GM13976 (cell line): Measurements from ENCODE around the gene EBF3.

Source experiments
- DNase-seq: peaks from one replicate; pipeline ENCODE4 v3.0.0; 2012; ENCODE audit warnings: low spot score
- in situ Hi-C: fragments of 300-500 bp; cut with MboI; formaldehyde crosslinking; loops from one replicate; pipeline ENCODE4 v1.12.0; 2022; ENCODE audit warnings: low sequenced_read_pairs, mixed read lengths, inconsistent platforms; ENCODE audit not compliant: unreplicated experiment
- TF ChIP-seq, protein P1 (sequence below): IDR thresholded peaks from 2 replicates; pipeline ENCODE4 v1.5.1; 2012; ENCODE audit warnings: borderline replicate concordance, mild to moderate bottlenecking; ENCODE audit not compliant: insufficient read depth; ENCODE audit errors: extremely low read depth, missing control alignments, control extremely low read depth

The EBF3 gene

DNA sequence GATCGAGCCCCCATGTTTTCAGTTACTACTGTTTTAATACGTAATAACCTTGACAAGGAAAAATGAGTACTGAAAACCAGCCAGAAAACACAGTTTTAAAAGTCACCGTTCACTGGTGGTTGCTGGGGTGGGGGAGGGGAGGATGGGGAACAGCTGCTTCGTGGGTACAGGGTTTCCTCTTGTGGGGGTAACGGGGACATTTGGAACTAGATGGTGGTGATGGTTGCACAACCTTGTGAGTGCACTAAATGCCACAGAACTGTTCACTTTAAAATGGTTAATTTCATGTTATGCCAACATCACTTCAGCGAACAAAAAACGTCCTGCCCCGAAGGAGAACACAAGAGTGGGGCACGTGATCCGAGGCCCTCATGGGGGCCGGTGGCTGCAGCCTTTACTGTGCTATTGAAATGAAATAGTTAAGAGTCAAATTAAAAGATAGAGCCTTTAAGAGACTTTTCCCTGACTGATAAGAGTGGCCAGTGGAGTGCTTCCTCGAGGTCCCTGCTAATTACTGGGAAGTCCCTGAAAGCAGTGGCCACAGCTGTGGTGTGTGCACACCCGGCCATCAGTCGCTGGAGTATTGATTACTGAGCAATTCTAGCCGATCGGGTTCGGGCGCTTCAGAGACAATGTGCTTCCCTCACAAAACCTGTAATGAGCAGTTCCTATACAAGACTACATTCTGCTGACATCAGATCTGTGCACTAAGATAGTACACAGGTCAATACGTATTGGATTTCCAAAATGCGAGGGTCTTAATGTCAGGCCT lies 80.3 kb downstream of the EBF3 start:
- TF ChIP-seq, protein P1, sequence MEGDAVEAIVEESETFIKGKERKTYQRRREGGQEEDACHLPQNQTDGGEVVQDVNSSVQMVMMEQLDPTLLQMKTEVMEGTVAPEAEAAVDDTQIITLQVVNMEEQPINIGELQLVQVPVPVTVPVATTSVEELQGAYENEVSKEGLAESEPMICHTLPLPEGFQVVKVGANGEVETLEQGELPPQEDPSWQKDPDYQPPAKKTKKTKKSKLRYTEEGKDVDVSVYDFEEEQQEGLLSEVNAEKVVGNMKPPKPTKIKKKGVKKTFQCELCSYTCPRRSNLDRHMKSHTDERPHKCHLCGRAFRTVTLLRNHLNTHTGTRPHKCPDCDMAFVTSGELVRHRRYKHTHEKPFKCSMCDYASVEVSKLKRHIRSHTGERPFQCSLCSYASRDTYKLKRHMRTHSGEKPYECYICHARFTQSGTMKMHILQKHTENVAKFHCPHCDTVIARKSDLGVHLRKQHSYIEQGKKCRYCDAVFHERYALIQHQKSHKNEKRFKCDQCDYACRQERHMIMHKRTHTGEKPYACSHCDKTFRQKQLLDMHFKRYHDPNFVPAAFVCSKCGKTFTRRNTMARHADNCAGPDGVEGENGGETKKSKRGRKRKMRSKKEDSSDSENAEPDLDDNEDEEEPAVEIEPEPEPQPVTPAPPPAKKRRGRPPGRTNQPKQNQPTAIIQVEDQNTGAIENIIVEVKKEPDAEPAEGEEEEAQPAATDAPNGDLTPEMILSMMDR, result no peak
- no peak for DNase-seq
- in situ Hi-C loops, result no loop called here

DNA sequence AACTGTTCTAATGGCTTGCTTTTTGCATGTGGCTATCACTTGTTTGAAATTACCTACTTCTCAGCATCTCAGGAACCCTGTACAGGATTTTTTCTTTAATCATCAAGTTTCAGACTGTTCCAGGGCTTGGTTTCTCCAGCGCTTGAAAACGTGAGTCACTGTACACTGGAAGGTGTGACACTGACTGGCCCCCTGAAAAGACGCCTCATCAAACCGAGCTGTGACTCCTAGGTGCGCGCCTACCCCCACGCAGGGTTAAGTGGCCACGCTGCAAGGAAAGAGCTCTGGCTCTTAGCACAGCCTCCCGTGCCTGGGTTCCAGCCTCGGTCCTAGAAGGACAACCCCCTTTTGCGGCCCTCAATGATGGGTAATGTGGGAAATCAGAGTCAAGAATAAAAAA lies 81.0 kb downstream of the EBF3 start:
- in situ Hi-C loops, result no loop called here
- no peak for DNase-seq
- TF ChIP-seq, protein P1, result no peak

DNA sequence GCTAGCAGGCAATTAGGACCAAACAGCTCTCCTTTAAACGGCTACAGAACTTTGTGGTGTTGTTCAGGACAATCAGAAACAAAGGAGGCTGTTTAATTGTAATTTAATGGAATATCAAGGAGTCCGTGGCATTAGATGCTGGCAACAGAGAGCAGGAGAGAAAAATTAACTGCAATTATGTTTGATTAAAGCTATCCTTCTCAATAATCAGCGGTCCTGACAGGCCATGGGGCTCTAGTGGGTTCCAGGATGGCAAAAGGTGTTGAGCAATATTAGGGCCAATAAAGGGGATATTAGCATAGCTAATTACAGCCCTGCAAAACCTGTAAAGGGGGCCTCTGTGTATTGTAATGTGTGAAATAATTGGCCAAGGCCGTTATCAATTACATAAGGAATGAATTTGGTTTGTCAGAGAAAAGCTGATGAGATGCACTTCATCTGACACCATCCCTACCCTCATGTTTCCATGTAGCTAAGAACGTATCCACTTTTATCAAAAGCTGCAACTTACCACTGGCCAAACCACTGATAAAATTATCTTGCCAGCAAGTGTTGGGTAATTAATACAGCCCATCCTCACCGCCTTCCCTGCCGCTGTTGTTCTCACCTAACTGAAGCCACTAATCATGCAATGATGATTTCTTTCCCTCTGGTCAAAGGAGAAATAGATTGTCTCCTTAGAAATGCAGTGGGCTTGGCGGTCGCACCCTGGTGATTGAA lies 81.6 kb downstream of the EBF3 start:
- TF ChIP-seq, protein P1, result no peak
- no peak for DNase-seq
- in situ Hi-C loops, result no loop called here

DNA sequence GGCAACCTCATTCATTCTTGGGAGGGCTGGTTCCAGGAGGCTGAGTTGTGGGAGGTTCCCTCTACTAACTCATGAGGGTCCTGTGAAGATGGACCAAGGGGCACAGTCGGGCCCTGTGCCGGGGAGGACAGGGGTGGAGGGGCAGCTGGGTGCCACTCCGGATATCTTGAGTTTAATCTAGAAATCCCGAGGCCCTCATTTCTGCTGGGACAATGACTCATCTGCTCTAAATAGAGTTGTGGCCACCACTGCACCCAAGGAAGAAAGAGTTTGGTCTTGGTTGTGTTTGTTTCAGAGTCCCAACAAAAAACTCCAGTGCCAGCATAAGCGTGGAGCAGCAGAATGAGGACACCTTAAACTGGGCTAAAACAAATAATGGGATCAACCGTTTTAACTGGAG lies 82.4 kb downstream of the EBF3 start:
- DNase-seq, result no peak
- TF ChIP-seq, protein P1, result no peak
- in situ Hi-C loops, result no loop called here

DNA sequence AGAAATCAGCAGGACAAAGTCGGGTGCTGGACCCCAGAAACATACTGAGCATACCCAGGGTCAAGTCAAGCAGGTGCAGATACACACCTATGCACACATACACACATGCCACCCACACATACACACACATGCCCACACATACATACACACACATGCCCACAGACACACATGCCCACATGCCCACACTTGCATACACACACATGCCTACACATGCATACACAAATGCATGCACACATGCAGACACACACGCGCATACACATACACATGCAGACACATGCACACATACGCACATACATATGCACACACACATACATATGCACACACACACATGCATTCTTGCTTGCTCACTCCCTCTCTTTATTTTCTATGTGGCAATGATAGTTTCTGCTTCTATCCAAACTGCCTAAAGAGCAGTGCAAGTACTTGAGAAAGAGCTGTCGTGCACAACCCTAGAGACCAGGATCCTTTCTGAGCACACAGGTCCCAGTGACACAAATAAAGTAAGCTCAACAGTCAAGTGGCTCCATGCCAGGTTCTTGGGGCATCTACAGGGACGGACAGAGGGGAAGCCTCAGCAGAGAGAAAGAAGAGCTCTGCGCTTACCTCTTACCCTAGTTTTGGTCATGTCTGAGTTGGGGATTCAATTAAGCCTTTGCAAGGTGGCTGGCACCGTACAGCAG lies 83.7 kb downstream of the EBF3 start:
- TF ChIP-seq, protein P1, result no peak
- in situ Hi-C loops, result no loop called here

DNA sequence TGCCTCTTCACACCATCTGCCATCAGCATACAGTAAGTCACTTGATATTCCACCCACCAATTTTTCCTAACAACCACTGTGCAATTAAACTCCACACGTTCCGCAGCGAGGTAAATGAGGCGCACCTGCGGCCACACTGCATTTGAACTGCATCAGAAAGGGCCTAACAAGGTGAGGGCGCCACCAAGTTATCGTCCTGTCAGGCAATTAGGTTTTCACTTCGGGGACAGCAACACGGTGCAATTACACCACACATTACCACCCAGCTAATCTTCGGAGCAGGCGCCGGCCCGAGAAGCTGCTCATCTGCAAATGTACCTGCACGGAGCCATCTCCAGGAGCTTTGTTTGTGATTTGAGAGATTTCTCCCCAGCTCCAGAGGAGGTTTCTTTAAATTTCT lies 84.4 kb downstream of the EBF3 start:
- in situ Hi-C loops, result no loop called here
- TF ChIP-seq, protein P1, result no peak
- no peak for DNase-seq

More for the DNA sequence above, 83.7 kb downstream of the EBF3 start:
- no peak for DNase-seq
